Measurements from ENCODE around the gene RINL. TPM values are rescaled to one million over a fixed set of nuclear protein-coding genes. Genes with fewer than 3 reads are reported as not detected.

RINL gene
- 4.6 TPM for total RNA-seq

DNA sequence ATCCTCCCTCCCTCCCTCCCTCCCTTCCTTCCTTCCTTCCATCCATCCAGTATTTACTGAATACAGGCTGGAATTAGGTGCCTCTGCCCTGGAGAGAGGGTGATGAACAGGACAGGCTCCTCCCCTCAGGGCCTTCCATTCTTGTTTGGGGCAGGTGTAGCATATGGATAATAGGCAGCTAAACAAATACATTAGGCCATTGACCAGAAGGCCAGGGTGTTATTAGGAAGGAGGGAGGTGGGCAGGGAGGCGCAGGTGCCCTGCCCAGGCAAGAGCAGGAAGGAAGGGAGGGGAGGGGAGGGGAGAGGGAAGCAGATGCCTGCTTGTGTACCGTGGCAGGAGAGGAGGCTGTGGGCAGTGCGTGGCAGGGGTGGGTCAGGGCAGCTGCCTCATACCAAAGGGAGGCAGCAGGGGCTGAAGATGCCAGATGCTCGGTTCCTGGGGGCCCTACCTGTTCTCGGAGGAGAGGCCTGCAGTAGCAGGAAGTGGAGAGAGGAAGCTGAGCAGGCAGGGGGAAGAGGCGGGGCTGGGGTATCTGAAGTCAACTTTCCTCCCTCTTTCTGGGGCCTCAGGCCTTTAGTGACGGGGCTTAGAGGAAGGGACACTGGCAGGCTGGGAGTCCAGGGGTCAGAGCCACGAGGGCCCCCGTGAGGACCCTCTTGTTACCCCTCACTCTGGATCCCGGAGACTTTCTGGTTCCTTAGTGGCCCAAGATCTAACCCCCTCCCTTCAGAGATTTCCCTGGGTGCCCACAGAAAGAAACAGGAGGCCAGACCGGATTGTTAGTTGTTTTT, at the start of gene RINL:
Gene RINL, minus strand, starts transcription at position 495 of the 794 bp plus-strand sequence. CDS start 1,533 bp downstream, outside the sequence.
- no peak for DNase-seq

DNA sequence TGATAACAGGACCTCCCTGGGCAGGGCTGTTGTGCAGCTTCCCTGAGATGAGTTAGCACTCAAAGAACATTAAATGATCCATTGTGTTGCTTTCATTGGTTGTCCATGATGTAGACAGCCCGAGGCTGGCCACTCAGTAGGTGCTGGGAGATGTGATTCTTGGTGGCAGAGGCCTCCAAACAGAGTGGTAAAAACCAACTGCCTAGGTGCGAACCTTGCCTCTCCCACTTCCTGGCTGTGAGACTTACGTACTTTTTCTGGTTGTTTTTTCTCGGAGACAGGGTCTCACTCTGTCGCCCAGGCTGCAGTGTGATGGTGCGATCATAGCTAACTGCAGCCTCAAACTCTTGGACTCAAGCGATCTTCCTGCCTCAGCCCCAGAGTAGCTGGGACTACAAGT, 46.3 kb upstream of the RINL start:
- no peak for DNase-seq

DNA sequence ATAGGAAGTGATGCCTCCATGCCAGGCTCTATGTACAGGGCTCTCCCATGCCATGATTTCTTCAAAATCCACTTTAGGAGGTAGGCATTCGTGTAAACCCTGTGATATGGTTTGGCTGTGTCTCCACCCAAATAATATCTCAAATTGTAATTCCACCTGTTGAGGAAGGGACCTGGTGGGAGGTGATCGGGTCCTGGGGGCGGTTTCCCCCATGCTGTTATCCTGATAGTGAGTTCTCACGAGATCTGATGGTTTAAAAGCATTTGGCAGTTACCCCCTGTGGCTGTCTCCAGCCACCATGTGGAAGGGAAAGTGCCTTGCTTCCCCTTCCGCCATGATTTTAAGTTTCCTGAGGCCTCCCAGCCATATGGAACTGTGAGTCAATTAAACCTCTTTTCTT, 44.4 kb upstream of the RINL start:
- no peak for DNase-seq

DNA sequence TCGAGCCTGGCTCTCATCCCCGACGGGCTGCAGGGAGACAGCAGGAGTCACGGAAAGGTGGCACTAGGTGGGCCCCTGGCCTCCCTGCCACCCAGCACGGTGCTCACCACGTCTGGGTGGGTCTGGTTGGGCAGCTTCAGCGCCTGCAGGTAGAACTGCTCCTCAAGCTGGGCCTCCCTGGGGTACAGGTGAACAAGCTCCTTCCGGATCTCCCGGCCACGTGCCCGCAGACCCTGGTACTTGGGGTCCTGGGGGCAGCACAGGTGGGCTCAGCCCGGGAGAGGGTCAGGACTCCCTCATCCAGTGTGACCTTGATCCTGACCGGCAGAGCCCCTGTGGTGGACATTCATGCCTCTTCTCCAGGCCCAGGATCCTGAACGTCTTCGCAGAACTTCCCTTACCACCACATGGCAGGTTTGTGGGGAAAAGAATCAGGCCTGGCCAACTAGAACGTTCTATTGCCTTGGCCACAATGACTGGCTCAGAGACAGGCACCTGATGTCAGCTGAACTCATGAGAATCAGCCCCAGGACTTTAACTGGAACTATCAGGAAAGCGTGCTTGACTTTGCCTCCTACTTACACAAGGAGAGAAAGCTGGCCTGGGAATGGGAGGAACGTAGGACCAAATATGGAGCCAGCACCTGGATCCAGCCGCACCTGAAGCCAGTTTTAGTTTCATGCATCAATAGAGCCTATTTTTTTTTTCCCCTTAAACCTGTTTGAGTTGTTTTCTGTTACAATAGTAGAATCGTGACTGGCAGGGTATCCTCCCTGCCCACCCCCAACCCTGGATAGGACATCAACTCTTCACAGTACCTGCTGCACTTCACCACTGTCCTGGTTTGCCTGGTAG, 43.6 kb upstream of the RINL start:
- no peak for DNase-seq

GRCh38 chr19:38920602-38921419, 42.7 kb upstream of the RINL start:
- no peak for DNase-seq

DNA sequence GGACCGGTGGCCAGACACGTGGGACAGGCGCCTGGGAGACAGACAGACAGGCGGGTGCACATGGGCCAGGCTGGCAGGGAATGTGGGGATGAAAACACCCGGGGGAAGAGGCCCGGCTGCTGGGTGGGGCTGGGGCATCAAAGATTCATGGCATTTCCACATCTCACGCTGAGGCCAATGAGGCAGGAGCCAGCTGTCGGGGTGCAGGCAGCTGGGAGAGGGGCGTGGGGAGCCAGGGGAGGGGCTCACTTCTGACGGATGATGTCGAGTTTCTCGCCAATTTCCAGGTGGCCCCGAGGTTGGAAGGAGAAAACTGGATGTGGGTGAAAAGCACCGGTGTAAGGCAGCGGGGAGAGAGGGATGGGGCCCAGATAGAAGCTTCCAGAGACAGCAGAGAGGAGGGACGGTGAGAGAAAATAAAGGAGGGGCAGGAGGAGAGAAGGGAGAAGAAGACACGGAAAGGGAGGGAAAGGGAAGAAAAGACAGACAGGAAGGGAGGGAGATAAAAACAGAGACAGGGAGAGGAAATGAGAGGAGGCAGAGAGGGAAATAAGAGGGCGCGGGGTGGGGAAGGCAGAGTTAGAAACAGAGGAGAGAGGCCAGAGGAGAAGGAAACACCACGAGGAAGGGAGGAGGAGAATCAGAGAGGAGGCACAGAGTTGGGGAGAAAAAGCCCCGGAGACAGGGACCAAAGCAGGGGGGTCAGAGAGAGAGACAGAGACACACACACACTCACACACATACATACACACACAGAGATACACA, 41.9 kb upstream of the RINL start:
- peak; percentile 17 for DNase-seq

- DNase-seq: no peak
These were observed 40.5 kb upstream of the RINL start for GRCh38 chr19:38918526-38918925.

DNA sequence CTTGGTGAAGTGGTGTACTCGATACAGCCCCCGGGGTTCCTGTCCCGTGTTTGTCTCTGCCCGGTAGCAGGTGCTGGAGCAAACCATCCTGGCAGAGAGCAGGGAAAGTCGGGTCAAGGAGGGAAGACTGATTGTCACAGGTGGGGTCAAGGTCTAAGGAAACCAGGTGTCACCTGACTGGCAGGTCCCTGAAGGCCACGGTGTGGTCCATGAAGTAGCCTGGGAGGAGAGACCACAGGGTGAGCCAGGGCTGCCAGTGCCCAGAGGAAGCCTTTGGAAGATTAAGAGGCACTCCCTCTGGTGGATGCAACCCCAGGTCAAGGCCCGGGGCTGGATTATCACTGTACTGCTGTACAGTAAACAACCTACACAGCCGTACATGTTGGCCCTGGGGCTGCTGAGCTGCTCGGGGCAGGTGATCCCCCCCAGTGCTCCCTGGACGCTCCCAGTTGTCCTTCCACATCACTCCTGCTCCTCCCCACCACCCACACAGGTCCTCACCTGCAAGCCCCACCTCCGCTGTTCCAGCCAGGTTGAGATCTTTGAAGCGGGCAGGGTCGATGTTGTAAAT, 39.9 kb upstream of the RINL start:
- DNase-seq: no peak

DNA sequence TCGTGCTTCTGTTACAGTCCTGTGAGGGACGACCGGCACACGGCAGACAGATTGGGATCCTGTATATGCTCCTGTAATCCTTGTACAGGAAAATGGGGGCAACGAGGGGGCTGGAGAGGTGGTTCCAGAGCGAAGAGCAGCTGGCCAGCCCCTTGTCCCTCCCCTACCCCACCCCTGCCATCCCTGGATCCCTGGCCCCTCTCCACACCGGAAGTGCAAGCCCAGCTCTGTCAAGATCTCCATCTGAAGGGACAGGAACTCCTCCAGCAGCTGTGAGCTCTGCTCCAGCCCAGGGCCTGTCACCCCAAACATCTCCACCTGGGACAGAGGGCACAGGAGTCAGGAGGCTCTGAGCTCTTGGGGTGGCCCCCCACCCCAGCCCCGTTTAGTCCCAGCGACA, 39.4 kb upstream of the RINL start:
- no peak for DNase-seq

DNA sequence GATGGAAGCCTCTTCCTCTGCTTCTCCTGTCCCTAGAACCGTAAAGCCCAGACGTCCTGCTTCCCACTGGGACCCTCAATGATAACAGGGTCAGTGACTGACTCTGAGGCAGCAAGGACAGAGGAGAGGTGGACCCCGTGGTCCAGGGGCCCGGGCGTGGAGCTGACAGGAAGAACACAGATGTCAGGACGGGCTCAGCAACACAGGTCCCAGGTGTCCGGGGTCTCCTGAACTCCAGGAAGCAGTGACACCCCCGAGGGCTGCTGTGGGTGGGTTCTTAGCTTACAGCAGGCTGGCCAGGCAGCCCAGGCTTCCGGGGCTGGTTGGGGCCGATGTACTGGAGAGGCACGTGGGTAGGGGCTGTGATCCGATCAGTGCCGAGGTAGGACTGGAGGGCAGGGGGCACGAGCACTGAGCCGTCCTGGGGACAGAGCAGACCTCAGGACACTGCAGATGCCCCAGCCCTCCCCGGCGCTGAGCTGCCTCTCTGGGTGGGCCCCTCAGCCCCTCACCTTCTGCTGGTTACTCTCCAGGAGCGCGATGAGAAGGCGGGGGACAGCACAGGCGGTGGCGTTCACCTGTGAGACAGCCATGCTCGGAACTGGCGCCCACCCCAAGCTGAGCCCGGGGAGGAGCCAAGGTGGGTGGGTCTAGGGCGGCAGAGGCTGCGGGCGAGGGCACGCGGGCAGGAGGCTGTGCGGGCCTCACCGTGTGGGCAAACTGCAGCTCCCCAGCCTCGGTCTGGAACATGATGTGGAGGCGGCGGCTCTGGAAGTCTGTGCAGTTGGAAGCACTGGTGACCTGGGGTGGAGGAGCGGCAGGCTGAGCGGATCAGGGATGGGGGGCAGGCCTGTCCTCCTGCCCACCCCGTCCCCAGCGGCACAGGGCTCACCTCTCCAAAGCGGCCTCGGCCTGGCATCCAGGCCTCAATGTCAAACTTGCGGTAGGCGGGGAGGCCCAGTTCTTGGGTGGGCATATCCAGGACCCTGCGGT, 37.5 kb upstream of the RINL start:
- DNase-seq: no peak

DNA sequence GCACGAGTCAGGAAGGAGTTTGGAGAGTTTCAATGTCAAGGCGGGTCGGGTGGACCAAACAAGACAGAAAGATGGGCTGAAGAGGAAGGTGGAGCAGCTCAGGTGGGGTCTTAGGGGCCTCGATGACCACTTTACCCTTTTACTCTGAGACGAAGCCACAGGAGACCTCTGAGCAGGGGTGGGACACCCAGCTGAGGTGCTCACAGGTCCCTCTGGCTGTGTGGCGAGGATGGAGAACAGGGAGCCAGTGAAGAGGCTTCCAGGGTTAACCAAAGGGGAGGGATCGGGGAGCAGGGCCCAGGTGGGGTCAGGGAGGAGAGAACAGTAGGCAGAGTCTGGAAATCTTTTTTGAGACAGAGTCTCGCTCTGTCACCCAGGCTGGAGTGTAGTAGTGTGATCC, 35.9 kb upstream of the RINL start:
- DNase-seq: no peak

- no peak for DNase-seq
These were observed 34.8 kb upstream of the RINL start for GRCh38 chr19:38912600-38913514.

DNA sequence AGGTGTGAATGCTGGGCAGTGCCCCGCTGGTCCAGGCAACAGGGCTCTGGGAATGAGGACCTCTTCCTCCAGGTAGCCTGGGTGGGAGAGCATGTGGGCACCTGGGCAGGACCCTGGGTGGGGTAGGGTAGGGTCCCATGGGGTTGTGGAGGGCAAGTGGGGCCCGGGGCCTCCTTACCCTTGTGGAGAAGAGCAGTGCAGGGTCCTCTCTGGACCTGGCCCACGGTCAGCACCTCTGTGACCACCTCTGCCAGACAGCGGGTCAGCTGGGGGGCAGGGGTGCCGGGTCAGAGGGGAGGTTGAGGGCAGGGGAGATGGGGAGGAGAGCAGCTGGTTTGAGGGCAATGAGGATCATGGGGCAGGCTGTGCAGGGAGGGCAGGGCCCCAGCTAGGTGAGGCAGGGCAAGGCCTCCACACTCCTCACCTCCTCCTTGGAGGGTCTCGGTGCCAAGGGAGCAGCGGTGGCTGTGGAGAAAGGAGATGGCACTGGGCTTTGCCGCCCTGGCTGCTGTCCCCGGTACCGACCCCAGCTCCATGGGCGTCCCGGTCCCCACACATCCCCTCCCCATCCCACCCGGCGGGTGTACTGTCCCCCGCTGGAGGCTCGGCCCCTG, 33.4 kb upstream of the RINL start:
- DNase-seq: no peak

GRCh38 chr19:38910488-38910887, 32.4 kb upstream of the RINL start:
- no peak for DNase-seq

GRCh38 chr19:38908911-38909310, 30.8 kb upstream of the RINL start:
- DNase-seq: no peak

DNA sequence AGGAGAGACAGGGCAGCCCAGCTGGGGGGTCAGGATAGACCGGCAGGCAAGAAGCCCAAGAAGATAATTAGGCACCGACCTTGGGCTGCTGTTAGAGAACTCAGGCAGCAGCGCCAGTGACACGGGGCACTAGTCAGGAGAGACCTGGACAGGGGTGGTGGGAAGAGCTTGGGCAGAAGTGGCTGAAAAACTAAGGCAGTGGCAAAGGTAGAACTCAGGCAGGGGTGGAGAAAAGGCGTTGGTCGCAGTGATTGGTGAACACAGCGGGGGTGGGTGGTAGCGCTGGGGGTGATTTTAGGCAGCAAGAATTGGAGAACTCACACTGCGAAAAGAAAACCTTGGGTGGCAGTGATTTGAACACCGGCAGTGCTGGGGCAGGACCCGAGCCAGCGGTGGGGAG, 29.6 kb upstream of the RINL start:
- DNase-seq: no peak

DNA sequence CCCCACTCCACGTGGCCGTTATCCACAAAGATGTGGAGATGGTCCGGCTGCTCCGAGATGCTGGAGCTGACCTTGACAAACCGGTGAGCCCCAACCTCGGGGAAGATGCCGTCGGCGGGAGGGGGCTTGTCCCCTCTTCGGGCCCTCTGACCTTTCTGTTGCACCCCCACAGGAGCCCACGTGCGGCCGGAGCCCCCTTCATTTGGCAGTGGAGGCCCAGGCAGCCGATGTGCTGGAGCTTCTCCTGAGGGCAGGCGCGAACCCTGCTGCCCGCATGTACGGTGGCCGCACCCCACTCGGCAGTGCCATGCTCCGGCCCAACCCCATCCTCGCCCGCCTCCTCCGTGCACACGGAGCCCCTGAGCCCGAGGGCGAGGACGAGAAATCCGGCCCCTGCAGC, 29.2 kb upstream of the RINL start:
- DNase-seq: no peak

- DNase-seq: no peak
These were observed 27.5 kb upstream of the RINL start for GRCh38 chr19:38905620-38906019.

All from skin of body (tissue), 2 donors.